Right cardiac atrium (tissue), 5 donors: Measurements from ENCODE around the gene PSENEN. TPM values are rescaled to one million over a fixed set of nuclear protein-coding genes. Genes with fewer than 3 reads are reported as not detected.
"Not testable (repeated sequence)": the region's sequence is repeated elsewhere in the genome, so short reads cannot be mapped to it uniquely, and the experiment has no call there.

Experiments used
- ATAC-seq, 2 donors: fragments of 200-7000 bp; cut with Tn5 transposase; one replicate each; pipeline versions ENCODE4 v1.8.0 to v1.9.1; 2020; ENCODE audit warnings: moderate library complexity in 2 of 2, mild to moderate bottlenecking in 1 of 2
- DNase-seq, 3 donors: peaks; one replicate each; pipeline ENCODE4 v3.0.0-alpha.2; 2020
- H3K27ac ChIP-seq: one replicate; pipeline ENCODE4 v1.5.1; 2013; ENCODE audit warnings: mild to moderate bottlenecking, low read length, control low read depth, moderate library complexity
- H3K27me3 ChIP-seq: one replicate; pipeline ENCODE4 v1.6.1; 2013; ENCODE audit not compliant: control insufficient read depth, insufficient read depth
- H3K4me1 ChIP-seq: one replicate; pipeline ENCODE4 v1.6.1; 2013; ENCODE audit warnings: low read length; ENCODE audit not compliant: control insufficient read depth, insufficient read depth
- H3K4me3 ChIP-seq: one replicate; pipeline ENCODE4 v1.5.1; 2013; ENCODE audit warnings: low read length, control low read depth
- H3K9me3 ChIP-seq: one replicate; pipeline ENCODE4 v1.6.1; 2013; ENCODE audit warnings: low read length; ENCODE audit not compliant: control insufficient read depth
- WGBS: extraction: QIAGEN DNeasy Blood & Tissue Kit; methylation state at CpG from one replicate; pipeline ENCODE4 v1.1.7; 2013; 5-methylcytosine and 5-hydroxymethylcytosine counted together
- intact Hi-C, 4 donors: fragments of 100-400 bp; cut with DNase I; formaldehyde crosslinking; loops; one replicate each; pipeline versions ENCODE4 v1.11.0 to v1.14.0; 2022 to 2023
- polyA plus RNA-seq: library from polyadenylated mRNA; stranded (reverse); fragments of 200-250 nt; gene quantifications from one replicate; pipeline ENCODE4 v1.2.3, GENCODE V29; 2013
- total RNA-seq, 4 donors: library from RNA; stranded (reverse); fragmentation: NEBNext Ultra II Directional; extraction: Animal tissue kit (Norgen Biotek cat#: 25700); gene quantifications; one replicate each; pipeline ENCODE4 v1.2.1, GENCODE V29; 2021
- donor health status: healthy with polysubstance abuse.
- donor health status: DM: no; HTN: yes; CAD: no.
- donor health status: DM: no; HTN: no; CAD: no.
- donor health status: DM: no; HTN: yes; CAD: no; lungs with severe emphysema.
- donor health status: DM: yes; HTN: yes; CAD: no.

The PSENEN gene
- total and polyA plus RNA-seq, 5 donors: 40.0 to 69.7 (median 47.5) TPM

DNA sequence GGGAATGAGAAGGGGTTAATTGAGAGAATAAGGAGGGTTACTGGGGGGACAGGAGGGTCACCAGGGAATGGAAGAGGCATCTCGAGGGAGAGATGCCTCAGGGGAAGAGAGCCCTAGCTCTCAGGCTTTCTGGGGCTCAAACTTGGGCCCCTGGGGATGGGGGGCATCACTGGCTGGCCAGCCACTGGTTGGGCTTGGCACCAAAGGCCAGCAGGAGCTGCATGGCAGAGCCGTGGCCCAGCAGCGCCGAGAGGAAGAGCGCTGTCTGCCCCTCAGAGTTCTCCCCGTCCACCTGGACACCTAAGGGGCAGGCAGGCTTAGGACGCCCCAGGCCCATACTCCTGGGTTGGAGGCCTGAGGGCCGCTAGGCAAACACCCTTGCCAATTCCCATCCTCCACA, 47.4 kb downstream of the PSENEN start:
- Histone ChIP-seq H3K27me3 (no peaks in the 10 kb centered on the region), H3K27ac (no peak overlapping the region), H3K9me3 (no peaks in the 10 kb centered on the region), H3K4me1 (no peaks in the 10 kb centered on the region), H3K4me3 (no peak overlapping the region)
- ATAC-seq: no peak
- WGBS: 71% methylated on average over 8 of the region's 8 CpGs
- intact Hi-C loops: no loop called here
- no peak for DNase-seq

DNA sequence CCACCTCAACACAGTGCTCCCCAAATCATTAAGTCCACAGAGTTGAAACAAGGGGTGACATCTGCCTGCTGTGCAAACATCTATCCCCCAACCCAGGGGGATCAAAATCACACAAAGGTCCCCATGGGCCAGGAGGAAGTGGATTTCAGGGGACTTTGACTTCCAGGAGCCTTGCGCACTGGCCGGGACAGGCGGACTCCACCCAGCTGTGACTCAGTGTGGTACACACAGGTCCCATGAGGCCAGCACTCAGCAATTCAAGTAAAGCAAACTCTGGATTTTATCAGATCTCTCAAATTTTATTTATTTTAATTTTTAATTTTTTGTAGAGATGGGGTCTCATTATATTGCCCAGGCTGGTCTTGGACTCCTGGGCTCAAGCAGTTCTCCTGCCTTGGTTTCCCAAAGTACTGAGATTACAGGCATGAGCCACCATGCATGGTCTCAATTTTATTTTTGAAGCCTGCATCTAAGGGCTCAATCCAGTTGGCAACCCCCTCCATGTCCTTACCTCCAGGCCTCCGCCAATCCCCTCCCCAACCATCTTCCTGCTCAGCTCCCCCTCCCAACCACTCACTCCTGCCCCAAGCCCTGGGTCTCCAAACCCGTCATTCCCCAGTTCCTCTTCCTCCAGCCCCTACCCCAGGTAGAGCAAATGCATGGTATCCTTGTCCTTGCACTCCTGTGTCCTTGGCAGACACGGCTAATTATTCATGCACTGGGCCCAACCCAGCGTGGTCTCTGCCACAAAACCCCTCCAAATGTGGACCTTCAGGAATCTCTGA, 48.1 kb downstream of the PSENEN start:
- intact Hi-C loops: no loop called here
- Histone ChIP-seq H3K4me3 (no peak overlapping the region), H3K27ac (no peak overlapping the region), H3K9me3 (no peaks in the 10 kb centered on the region), H3K27me3 (no peaks in the 10 kb centered on the region), H3K4me1 (no peaks in the 10 kb centered on the region)
- 67% methylated on average over 7 of the region's 7 CpGs for WGBS
- ATAC-seq (no peak), DNase-seq (no peak)

DNA sequence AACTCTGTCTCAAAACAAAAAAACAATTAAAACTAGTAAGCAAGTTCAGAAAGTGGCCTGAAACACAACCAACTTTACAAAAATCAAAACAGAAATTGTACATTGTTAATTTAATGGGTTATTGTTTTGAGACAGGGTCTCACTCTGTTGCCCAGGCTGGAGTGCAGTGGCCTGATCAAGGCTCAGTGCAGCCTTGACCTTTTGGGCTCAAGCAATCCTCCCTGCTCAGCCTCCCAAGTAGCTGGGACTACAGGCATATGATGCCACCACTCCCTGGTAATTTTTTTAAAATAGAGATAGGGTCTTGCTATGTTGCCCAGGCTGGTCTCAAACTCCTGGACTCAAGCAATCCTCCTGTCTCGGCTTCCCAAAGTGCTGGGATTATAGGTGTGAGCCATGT, 50.1 kb downstream of the PSENEN start:
- H3K4me3 ChIP-seq, H3K27me3 ChIP-seq, H3K4me1 ChIP-seq, intact Hi-C loops, H3K27ac ChIP-seq, H3K9me3 ChIP-seq, ATAC-seq, DNase-seq: not testable (repeated sequence)
- 94% methylated on average over 1 of the region's 1 CpG for WGBS

Other genes starting within 250 kb of the PSENEN start
- 10 to 100 TPM in 3 of 4 donors, 1 to 10 TPM in 1; 9.1 to 23.4 (median 15.7) TPM for gene DMKN, start 232.0 kb upstream of the PSENEN start, total RNA-seq
- gene DMKN, start 232.0 kb upstream of the PSENEN start, polyA plus RNA-seq: 22.8 TPM
- not detected for gene SBSN, start 217.3 kb upstream of the PSENEN start, total RNA-seq
- gene SBSN, start 217.3 kb upstream of the PSENEN start, polyA plus RNA-seq: not detected
- not detected for gene GAPDHS, start 212.2 kb upstream of the PSENEN start, total RNA-seq
- not detected for gene GAPDHS, start 212.2 kb upstream of the PSENEN start, polyA plus RNA-seq
- gene TMEM147, start 200.0 kb upstream of the PSENEN start, total RNA-seq: 10 to 100 TPM; 77.3 to 94.8 (median 85.0) TPM
- gene TMEM147, start 200.0 kb upstream of the PSENEN start, polyA plus RNA-seq: 140 TPM
- gene ATP4A, start 182.0 kb upstream of the PSENEN start, total RNA-seq: not detected
- not detected for gene ATP4A, start 182.0 kb upstream of the PSENEN start, polyA plus RNA-seq
- not detected for gene PMIS2, start 159.5 kb upstream of the PSENEN start, total RNA-seq
- not detected for gene PMIS2, start 159.5 kb upstream of the PSENEN start, polyA plus RNA-seq
- gene HAUS5, start 132.9 kb upstream of the PSENEN start, total RNA-seq: 1 to 10 TPM; 3.1 to 5.6 (median 4.8) TPM
- 4.5 TPM for gene HAUS5, start 132.9 kb upstream of the PSENEN start, polyA plus RNA-seq
- 10 to 100 TPM; 52.0 to 57.9 (median 54.2) TPM for gene RBM42, start 116.6 kb upstream of the PSENEN start, total RNA-seq
- 50.9 TPM for gene RBM42, start 116.6 kb upstream of the PSENEN start, polyA plus RNA-seq
- 1 to 10 TPM in 1 of 4 donors, under 1 TPM in 2, not detected in 1; 0.41 to 1.0 (median 0.59) TPM for gene ETV2, start 103.9 kb upstream of the PSENEN start, total RNA-seq
- 0.77 TPM for gene ETV2, start 103.9 kb upstream of the PSENEN start, polyA plus RNA-seq
- gene COX6B1, start 97.3 kb upstream of the PSENEN start, total RNA-seq: 1,000 to 10,000 TPM in 3 of 4 donors, 100 to 1,000 TPM in 1; 899 to 1,285 (median 1,111) TPM
- gene COX6B1, start 97.3 kb upstream of the PSENEN start, polyA plus RNA-seq: 3,084 TPM
- not detected for gene UPK1A, start 79.1 kb upstream of the PSENEN start, total RNA-seq
- not detected for gene UPK1A, start 79.1 kb upstream of the PSENEN start, polyA plus RNA-seq
- not detected for gene ZBTB32, start 41.1 kb upstream of the PSENEN start, total RNA-seq
- gene ZBTB32, start 41.1 kb upstream of the PSENEN start, polyA plus RNA-seq: not detected
- 10 to 100 TPM; 14.7 to 19.1 (median 17.8) TPM for gene KMT2B, start 27.6 kb upstream of the PSENEN start, total RNA-seq
- gene KMT2B, start 27.6 kb upstream of the PSENEN start, polyA plus RNA-seq: 13.8 TPM
- 1 to 10 TPM; 1.8 to 6.3 (median 4.4) TPM for gene IGFLR1, start 3.2 kb upstream of the PSENEN start, total RNA-seq
- gene IGFLR1, start 3.2 kb upstream of the PSENEN start, polyA plus RNA-seq: 4.7 TPM
- 10 to 100 TPM; 19.6 to 31.3 (median 22.8) TPM for gene U2AF1L4, start 233 bp upstream of the PSENEN start, total RNA-seq
- gene U2AF1L4, start 233 bp upstream of the PSENEN start, polyA plus RNA-seq: 32.3 TPM
- 10 to 100 TPM in 2 of 4 donors, 1 to 10 TPM in 2; 8.2 to 14.6 (median 10.3) TPM for gene LIN37, start 2.9 kb downstream of the PSENEN start, total RNA-seq
- gene LIN37, start 2.9 kb downstream of the PSENEN start, polyA plus RNA-seq: 17.9 TPM
- 100 to 1,000 TPM; 107 to 207 (median 148) TPM for gene HSPB6, start 11.4 kb downstream of the PSENEN start, total RNA-seq
- 209 TPM for gene HSPB6, start 11.4 kb downstream of the PSENEN start, polyA plus RNA-seq
- 10 to 100 TPM in 1 of 4 donors, 1 to 10 TPM in 3; 5.6 to 10.3 (median 7.4) TPM for gene PROSER3, start 12.5 kb downstream of the PSENEN start, total RNA-seq
- 6.4 TPM for gene PROSER3, start 12.5 kb downstream of the PSENEN start, polyA plus RNA-seq
- gene ARHGAP33, start 29.9 kb downstream of the PSENEN start, total RNA-seq: 10 to 100 TPM in 1 of 4 donors, 1 to 10 TPM in 3; 1.5 to 11.8 (median 4.9) TPM
- gene ARHGAP33, start 29.9 kb downstream of the PSENEN start, polyA plus RNA-seq: 4.3 TPM
- gene PRODH2, start 67.2 kb downstream of the PSENEN start, total RNA-seq: not detected
- gene PRODH2, start 67.2 kb downstream of the PSENEN start, polyA plus RNA-seq: not detected
- not detected for gene NPHS1, start 106.9 kb downstream of the PSENEN start, total RNA-seq
- not detected for gene NPHS1, start 106.9 kb downstream of the PSENEN start, polyA plus RNA-seq
- not detected for gene KIRREL2, start 111.3 kb downstream of the PSENEN start, total RNA-seq
- gene KIRREL2, start 111.3 kb downstream of the PSENEN start, polyA plus RNA-seq: not detected
- gene APLP1, start 122.9 kb downstream of the PSENEN start, total RNA-seq: 10 to 100 TPM; 18.0 to 26.3 (median 21.0) TPM
- 33.2 TPM for gene APLP1, start 122.9 kb downstream of the PSENEN start, polyA plus RNA-seq
- 10 to 100 TPM in 1 of 4 donors, 1 to 10 TPM in 3; 4.4 to 10.7 (median 6.3) TPM for gene NFKBID, start 154.9 kb downstream of the PSENEN start, total RNA-seq
- 6.4 TPM for gene NFKBID, start 154.9 kb downstream of the PSENEN start, polyA plus RNA-seq
- gene HCST, start 156.9 kb downstream of the PSENEN start, total RNA-seq: 1 to 10 TPM; 2.3 to 4.4 (median 2.7) TPM
- gene HCST, start 156.9 kb downstream of the PSENEN start, polyA plus RNA-seq: 2.6 TPM
- gene TYROBP, start 162.6 kb downstream of the PSENEN start, total RNA-seq: 10 to 100 TPM; 37.2 to 52.6 (median 43.3) TPM
- gene TYROBP, start 162.6 kb downstream of the PSENEN start, polyA plus RNA-seq: 36.7 TPM
- 10 to 100 TPM in 1 of 4 donors, 1 to 10 TPM in 3; 8.2 to 10.8 (median 9.0) TPM for gene LRFN3, start 190.7 kb downstream of the PSENEN start, total RNA-seq
- gene LRFN3, start 190.7 kb downstream of the PSENEN start, polyA plus RNA-seq: 8.4 TPM
- 10 to 100 TPM; 10.9 to 14.9 (median 13.3) TPM for gene SDHAF1, start 249.5 kb downstream of the PSENEN start, total RNA-seq
- 11.2 TPM for gene SDHAF1, start 249.5 kb downstream of the PSENEN start, polyA plus RNA-seq